DND-41 (cell line): ENCODE measurements around the gene RAB33B.

Experiments used
- ATAC-seq: fragments of 200-7000 bp; cut with Tn5 transposase; 3 replicates; pipeline ENCODE4 v1.9.1; 2021; ENCODE audit warnings: low read depth; ENCODE audit not compliant: insufficient read depth
- DNase-seq: peaks from one replicate; pipeline ENCODE4 v3.0.0-alpha.2; 2020
- H2AFZ ChIP-seq: 2 replicates; pipeline ENCODE4 v1.6.0; 2012; ENCODE audit warnings: low read depth, low read length
- H3K27ac ChIP-seq: 2 replicates; pipeline ENCODE4 v1.5.1; 2012; ENCODE audit warnings: low read length, inconsistent platforms
- H3K27me3 ChIP-seq: fragments of 200-600 bp; sonication (generic); 2 replicates; pipeline ENCODE4 v1.6.0; 2012; ENCODE audit warnings: low read length, mild to moderate bottlenecking, inconsistent platforms; ENCODE audit not compliant: insufficient read depth, poor library complexity
- H3K36me3 ChIP-seq: 2 replicates; pipeline ENCODE4 v1.5.1; 2012; ENCODE audit warnings: low read length, inconsistent platforms; ENCODE audit not compliant: insufficient read depth
- H3K4me1 ChIP-seq: 2 replicates; pipeline ENCODE4 v1.5.1; 2012; ENCODE audit warnings: mild to moderate bottlenecking, low read length; ENCODE audit not compliant: insufficient read depth
- H3K4me2 ChIP-seq: 2 replicates; pipeline ENCODE4 v1.6.0; 2012; ENCODE audit warnings: mild to moderate bottlenecking, moderate library complexity, low read length, inconsistent platforms; ENCODE audit not compliant: insufficient read depth
- H3K4me3 ChIP-seq, 2 experiments: fragments of 200-600 bp in 1 of 2; shearing (Covaris generic) in 1 of 2; 2 replicates each; pipeline ENCODE4 v1.5.1; 2012 to 2016; ENCODE audit warnings: inconsistent platforms in 2 of 2, low read length in 2 of 2, mild to moderate bottlenecking in 2 of 2, low read depth in 1 of 2, moderate library complexity in 1 of 2
- H3K79me2 ChIP-seq: 2 replicates; pipeline ENCODE4 v1.6.0; 2012; ENCODE audit warnings: low read length, inconsistent platforms; ENCODE audit not compliant: insufficient read depth
- H3K9ac ChIP-seq: 2 replicates; pipeline ENCODE4 v1.6.0; 2012; ENCODE audit warnings: low read depth, mild to moderate bottlenecking, inconsistent platforms, low read length, moderate library complexity
- H3K9me3 ChIP-seq: 2 replicates; pipeline ENCODE4 v1.5.1; 2012; ENCODE audit warnings: low read length, moderate library complexity, mild to moderate bottlenecking, inconsistent platforms; ENCODE audit not compliant: insufficient read depth, severe bottlenecking
- H4K20me1 ChIP-seq: 2 replicates; pipeline ENCODE4 v1.6.0; 2012; ENCODE audit warnings: low read length; ENCODE audit not compliant: insufficient read depth
- CTCF ChIP-seq: IDR thresholded peaks from 2 replicates; pipeline ENCODE4 v1.5.1; 2012; ENCODE audit warnings: borderline replicate concordance, low read length, moderate library complexity, mild to moderate bottlenecking; ENCODE audit not compliant: poor library complexity, severe bottlenecking; ENCODE audit errors: extremely low read depth
- EZH2 ChIP-seq: IDR thresholded peaks from 3 replicates; pipeline ENCODE4 v1.6.1; 2012; ENCODE audit warnings: borderline replicate concordance, low read depth, mild to moderate bottlenecking, moderate library complexity, low read length, inconsistent platforms; ENCODE audit not compliant: severe bottlenecking

The RAB33B gene

GRCh38 chr4:139476363-139476762 lies 22.4 kb downstream of the RAB33B start:
- Histone ChIP-seq H3K27ac (no peak overlapping the region), H3K9me3 (no peaks in the 10 kb centered on the region), H3K4me1 (no peaks in the 10 kb centered on the region), H4K20me1 (no peaks in the 10 kb centered on the region), H3K4me2 (no peak overlapping the region), H3K79me2 (no peaks in the 10 kb centered on the region), H3K36me3 (peaks cover 13% of the 10 kb centered on the region), H3K9ac (no peak overlapping the region), H2AFZ (no peak overlapping the region), H3K4me3 (no peak overlapping the region), H3K27me3 (no peaks in the 10 kb centered on the region)
- DNase-seq (no peak), ATAC-seq (no peak)
- TF ChIP-seq CTCF (no peak), EZH2 (no peak)

DNA sequence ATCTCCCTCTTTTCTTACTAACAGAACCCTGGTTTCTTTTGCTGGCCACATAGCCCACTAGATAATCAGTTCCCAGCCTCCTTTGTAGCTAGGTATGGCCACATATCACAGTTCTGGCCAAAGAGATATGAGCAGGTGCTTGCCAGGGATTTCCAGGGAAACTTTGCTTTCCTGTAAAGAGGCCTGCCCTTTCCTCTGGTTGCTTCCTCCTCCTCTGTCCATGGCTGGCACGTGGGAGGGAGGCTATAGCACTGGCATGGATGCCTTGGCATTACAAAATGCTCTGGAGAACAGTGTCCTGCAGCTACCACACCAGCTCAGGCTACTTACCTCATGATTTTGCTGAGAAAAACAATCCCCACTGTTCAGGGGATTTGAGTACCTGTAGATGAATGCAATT lies 27.5 kb downstream of the RAB33B start:
- H3K9me3 ChIP-seq: no peaks in the 10 kb centered on the region
- H3K4me1 ChIP-seq: no peaks in the 10 kb centered on the region
- no peak for ATAC-seq
- no peaks in the 10 kb centered on the region for H3K79me2 ChIP-seq
- no peak overlapping the region for H3K27ac ChIP-seq
- no peak overlapping the region for H3K9ac ChIP-seq
- no peaks in the 10 kb centered on the region for H3K36me3 ChIP-seq
- DNase-seq: no peak
- TF ChIP-seq EZH2 (no peak), CTCF (no peak)
- H3K4me2 ChIP-seq: no peak overlapping the region
- no peaks in the 10 kb centered on the region for H3K27me3 ChIP-seq
- no peaks in the 10 kb centered on the region for H4K20me1 ChIP-seq
- H2AFZ ChIP-seq: no peak overlapping the region
- no peak overlapping the region for H3K4me3 ChIP-seq

- Histone ChIP-seq H3K27ac (no peak overlapping the region), H2AFZ (no peak overlapping the region), H3K4me2 (no peak overlapping the region), H3K4me1 (no peaks in the 10 kb centered on the region), H3K9ac (no peak overlapping the region), H3K36me3 (no peaks in the 10 kb centered on the region), H3K27me3 (no peaks in the 10 kb centered on the region), H4K20me1 (no peaks in the 10 kb centered on the region), H3K79me2 (no peaks in the 10 kb centered on the region), H3K4me3 (no peak overlapping the region), H3K9me3 (no peaks in the 10 kb centered on the region)
- ATAC-seq (no peak), DNase-seq (no peak)
- TF ChIP-seq CTCF (no peak), EZH2 (no peak)
Observed at GRCh38 chr4:139483000-139483399, 29.1 kb downstream of the RAB33B start.

- no peak overlapping the region for H3K4me2 ChIP-seq
- TF ChIP-seq CTCF (no peak), EZH2 (no peak)
- no peaks in the 10 kb centered on the region for H3K79me2 ChIP-seq
- ATAC-seq (no peak), DNase-seq (no peak)
- H4K20me1 ChIP-seq: no peaks in the 10 kb centered on the region
- no peak overlapping the region for H3K4me3 ChIP-seq
- H3K4me1 ChIP-seq: no peaks in the 10 kb centered on the region
- H3K27ac ChIP-seq: no peak overlapping the region
- H3K27me3 ChIP-seq: no peaks in the 10 kb centered on the region
- no peak overlapping the region for H2AFZ ChIP-seq
- no peak overlapping the region for H3K9ac ChIP-seq
- H3K36me3 ChIP-seq: no peaks in the 10 kb centered on the region
- H3K9me3 ChIP-seq: no peaks in the 10 kb centered on the region
Observed at GRCh38 chr4:139484783-139485311, 30.9 kb downstream of the RAB33B start.
